HG03457 (cell line): ENCODE results near the gene CYSRT1.
A peak's percentile ranks its signal among the peaks of the same experiment; 100 is the strongest.
"Not testable (repeated sequence)": the region's sequence is repeated elsewhere in the genome, so short reads cannot be mapped to it uniquely, and the experiment has no call there.

Source experiments
- ATAC-seq: cut with Tn5 transposase; IDR thresholded peaks from one replicate; pipeline ENCODE4 v1.9.1; 2021; ENCODE audit warnings: moderate number of reproducible peaks; ENCODE audit not compliant: unreplicated experiment

CYSRT1 gene

GRCh38 chr9:137247916-137248175 is 22.9 kb downstream of the CYSRT1 start:
- ATAC-seq = no peak

GRCh38 chr9:137250329-137251193 is 25.6 kb downstream of the CYSRT1 start:
- ATAC-seq = no peak

- no peak for ATAC-seq
Measured at GRCh38 chr9:137251194-137251461, 26.2 kb downstream of the CYSRT1 start, which contains the start of gene STPG3. Gene STPG3 (plus strand): TSS chr9:137251286. CDS start chr9:137251287, 1 bp downstream.

- ATAC-seq = no peak
Measured at GRCh38 chr9:137251490-137252268, 26.7 kb downstream of the CYSRT1 start.

- no peak for ATAC-seq
Measured at GRCh38 chr9:137252555-137253506, 27.9 kb downstream of the CYSRT1 start.

- ATAC-seq = no peak
Measured at GRCh38 chr9:137253717-137254623, 29.0 kb downstream of the CYSRT1 start.

- peak; percentile 42 for ATAC-seq
Measured at GRCh38 chr9:137254624-137255447, 29.9 kb downstream of the CYSRT1 start, which contains the start of gene NELFB. Gene NELFB (plus strand): TSS chr9:137255327.

GRCh38 chr9:137255448-137256114 is 30.6 kb downstream of the CYSRT1 start:
- ATAC-seq = peak; percentile 4

- ATAC-seq = no peak
Measured at GRCh38 chr9:137256362-137256761, 31.4 kb downstream of the CYSRT1 start.

- ATAC-seq = no peak
Measured at GRCh38 chr9:137256856-137257255, 31.9 kb downstream of the CYSRT1 start.

GRCh38 chr9:137262173-137262908 is 37.4 kb downstream of the CYSRT1 start:
- ATAC-seq = not testable (repeated sequence)

- ATAC-seq = no peak
Measured at GRCh38 chr9:137262909-137263285, 37.9 kb downstream of the CYSRT1 start.

- no peak for ATAC-seq
Measured at GRCh38 chr9:137263506-137263905, 38.5 kb downstream of the CYSRT1 start.

- no peak for ATAC-seq
Measured at GRCh38 chr9:137264067-137264466, 39.1 kb downstream of the CYSRT1 start.

GRCh38 chr9:137265496-137266161 is 40.7 kb downstream of the CYSRT1 start:
- no peak for ATAC-seq

GRCh38 chr9:137266162-137266527 is 41.2 kb downstream of the CYSRT1 start:
- ATAC-seq = no peak

- no peak for ATAC-seq
Measured at GRCh38 chr9:137266585-137267453, 41.8 kb downstream of the CYSRT1 start.
